NCI-H524 treated with DMSO at 0.1 percent for 48 hours (cell line): ENCODE results near the gene ZNF609.

Source experiments
- DNase-seq: peaks from one replicate; lab custom pipeline; 2025; lab: John Stamatoyannopoulos, UW

The ZNF609 gene

DNA sequence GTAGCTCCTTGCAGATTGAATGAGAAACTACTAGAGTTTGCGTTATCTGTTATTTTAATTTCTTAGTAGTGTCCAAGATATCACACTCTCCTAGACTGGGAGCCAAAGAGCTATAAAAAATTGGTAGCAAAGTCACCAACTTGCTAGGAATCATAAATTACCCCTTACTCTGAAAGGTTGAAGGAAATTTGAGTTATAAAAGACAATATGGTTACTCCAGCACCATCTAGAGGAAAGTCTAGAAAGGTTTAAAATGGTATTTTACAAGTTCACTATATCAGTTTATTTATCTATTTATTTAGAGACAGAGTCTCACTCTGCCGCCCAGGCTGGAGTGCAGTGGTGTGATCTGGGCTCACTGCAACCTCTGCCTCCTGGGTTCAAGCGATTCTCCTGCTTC lies 193.4 kb downstream of the ZNF609 start:
- no peak for DNase-seq

DNA sequence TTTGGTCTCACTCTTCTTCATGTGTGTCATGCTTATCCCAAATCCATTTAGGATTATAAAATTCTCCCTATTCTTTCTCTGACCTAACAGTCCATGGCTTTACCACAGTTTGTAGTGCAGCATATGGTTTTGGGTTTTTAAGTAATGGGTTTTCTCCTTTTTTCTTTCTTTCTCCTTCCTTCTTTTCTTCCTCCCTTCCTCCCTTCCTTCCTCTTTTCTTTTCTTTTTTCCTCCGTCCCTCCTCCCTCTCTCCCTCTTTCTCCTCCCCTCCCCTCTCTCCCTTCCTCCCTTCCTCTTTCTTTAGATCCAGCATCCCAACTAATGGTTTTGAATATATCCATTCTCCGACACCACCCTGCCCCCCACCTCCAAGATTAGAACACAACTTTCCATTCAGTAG lies 196.1 kb downstream of the ZNF609 start:
- no peak for DNase-seq

DNA sequence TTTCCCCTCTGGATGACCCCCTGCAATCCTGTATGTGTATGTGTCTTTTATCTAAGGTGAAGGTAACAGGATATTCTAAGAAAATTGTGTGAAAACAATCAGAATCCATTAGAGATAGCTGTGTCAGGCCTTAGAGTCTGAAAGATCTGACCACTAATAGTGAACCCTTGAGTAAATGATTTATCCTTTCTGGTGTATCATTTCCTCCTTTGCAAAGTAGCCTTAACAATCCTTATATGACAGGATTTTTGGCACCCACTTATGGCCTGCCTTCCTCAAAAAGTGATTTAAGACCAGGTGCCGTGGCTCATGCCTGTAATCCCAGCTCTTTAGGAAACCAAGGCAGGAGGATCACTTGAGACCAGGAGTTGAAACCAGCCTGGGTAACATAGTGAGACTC lies 204.8 kb downstream of the ZNF609 start:
- no peak for DNase-seq

DNA sequence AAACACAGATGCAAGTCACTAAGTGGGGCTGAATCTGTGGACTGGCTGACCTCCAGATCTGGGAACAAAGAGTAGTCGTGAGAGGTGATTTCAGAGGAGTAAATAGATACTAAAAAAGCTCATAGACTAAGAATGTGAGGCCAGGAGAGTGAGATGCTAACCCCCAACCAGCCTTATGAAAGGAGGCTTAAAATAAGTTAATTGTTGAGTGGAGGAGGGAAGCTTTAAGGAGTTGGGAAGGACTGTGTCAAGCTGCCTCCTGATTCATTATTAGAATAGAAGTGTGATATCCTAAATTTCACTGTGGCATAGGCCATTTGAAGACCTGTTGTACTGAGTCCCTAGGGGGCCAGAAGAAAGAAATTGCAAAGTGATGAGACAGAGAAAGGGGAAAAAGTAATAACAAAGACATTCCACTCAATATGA lies 207.4 kb downstream of the ZNF609 start:
- DNase-seq = no peak

DNA sequence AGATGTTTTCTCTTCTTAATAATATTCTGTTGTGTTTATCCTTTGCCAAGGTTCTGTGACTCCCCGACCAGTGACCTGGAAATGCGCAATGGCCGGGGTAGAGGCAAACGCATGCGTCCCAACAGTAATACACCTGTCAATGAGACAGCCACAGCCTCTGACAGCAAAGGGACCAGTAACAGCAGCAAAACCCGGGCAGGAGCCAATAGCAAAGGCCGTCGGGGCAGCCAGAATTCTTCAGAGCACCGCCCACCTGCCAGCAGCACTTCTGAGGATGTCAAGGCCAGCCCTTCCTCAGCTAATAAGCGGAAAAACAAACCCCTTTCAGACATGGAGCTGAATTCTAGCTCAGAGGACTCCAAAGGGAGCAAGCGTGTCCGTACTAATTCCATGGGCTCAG lies 213.5 kb downstream of the ZNF609 start:
- DNase-seq = no peak

DNA sequence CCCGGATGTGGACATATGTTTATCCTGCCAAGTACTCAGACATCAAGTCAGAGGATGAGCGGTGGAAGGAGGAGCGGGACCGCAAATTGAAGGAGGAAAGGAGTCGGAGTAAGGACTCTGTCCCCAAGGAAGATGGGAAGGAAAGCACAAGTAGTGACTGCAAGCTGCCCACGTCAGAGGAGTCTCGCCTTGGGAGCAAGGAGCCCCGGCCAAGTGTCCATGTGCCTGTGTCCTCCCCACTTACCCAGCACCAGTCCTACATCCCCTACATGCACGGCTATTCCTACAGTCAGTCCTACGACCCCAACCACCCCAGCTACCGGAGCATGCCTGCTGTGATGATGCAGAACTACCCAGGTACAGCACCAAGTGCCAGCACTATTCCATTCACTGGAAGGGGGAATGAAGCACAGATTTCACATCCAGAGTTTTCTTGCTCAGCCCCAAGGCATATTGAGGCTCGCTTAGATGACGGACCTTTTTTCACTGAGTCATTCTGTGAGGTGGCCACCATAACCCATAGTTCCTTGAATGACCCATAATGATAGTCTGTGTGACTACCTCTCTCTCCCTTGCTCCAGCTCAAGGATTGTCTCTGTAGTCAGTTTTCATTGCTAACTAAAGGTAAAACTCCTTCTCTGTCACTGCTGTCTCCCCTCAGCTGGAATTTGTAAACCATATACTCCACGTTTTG lies 217.9 kb downstream of the ZNF609 start:
- DNase-seq = no peak

DNA sequence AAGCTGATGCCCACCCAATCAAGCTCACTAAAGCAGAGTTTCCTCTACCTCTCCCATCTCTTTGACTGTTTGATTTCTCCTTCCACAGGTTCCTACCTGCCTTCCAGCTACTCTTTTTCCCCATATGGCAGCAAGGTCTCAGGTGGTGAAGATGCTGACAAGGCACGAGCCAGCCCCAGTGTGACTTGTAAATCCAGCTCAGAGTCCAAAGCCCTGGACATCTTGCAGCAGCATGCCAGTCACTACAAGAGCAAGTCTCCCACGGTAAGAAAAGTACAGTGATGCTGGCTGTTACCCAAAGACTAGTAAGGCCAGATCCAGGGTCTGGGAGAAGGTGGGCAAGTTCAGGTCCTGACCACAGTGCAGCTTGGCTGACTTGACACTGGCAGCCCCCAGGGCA lies 219.7 kb downstream of the ZNF609 start:
- no peak for DNase-seq

DNA sequence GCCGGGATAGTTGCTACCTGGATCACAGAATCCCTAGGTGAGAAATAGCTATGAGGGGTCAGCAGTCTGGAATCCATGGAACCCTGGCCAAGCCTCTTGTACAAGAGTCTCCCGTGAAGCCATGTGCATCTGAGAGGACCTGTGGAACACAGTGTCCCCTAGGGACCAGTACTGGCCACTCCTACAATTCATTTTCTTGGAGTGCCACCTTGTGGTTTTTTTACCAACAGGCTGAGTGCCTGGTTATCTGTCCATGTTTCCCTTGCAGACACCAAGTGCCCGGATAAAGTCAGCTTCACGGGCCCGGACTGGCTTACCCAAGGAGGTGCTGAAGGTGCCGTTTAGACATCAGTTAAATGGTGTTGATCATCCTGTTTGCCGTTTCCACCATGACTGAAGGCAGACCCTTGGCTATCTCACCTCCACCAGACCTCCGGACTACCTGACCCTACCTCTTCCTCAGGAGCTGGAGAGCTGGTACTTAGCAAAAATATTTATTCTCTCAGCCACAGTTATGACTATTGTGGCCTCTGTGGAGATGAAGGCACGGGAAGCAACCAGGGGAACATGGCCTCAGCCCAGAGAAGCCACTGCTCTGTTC lies 221.1 kb downstream of the ZNF609 start:
- peak; percentile 32 for DNase-seq

DNA sequence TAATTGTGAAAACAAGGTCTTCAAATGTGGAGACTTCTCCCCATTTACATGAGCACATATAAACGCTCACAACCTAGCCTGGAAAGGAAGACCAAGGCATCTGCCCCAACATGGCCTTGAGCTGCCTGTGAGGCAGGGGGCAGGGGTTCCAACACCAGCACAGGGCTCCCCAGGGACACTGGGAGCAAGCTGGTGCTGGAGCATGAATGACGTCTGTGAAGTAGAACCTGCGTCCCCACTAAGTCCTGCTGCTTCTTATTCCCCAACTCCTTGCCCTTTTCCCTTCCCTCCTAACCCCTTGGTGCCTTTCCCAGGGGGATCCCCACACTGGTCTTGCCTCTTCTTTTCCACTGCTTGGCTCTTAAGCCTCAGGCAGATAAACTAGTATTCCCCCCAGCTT lies 221.9 kb downstream of the ZNF609 start:
- DNase-seq = no peak

DNA sequence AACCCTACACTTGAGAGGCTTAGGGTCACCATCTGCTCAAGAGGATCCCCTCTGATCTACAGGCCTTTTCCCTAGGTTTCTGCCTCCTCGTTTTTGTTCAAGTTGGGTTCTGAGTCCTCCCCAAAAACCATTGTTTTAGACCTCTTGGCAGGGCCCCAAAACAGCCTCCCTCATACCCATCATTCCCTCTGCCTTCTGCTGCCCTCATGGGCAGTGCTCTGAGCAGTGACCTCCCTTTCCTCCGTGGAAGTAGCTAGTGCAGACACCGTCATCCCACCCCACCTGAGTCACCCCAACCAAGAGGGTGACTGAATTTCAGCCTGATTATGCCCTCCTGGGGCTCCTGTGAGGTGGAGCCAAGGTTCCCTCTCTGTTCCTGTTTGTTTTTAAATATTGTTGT lies 223.0 kb downstream of the ZNF609 start:
- no peak for DNase-seq

DNA sequence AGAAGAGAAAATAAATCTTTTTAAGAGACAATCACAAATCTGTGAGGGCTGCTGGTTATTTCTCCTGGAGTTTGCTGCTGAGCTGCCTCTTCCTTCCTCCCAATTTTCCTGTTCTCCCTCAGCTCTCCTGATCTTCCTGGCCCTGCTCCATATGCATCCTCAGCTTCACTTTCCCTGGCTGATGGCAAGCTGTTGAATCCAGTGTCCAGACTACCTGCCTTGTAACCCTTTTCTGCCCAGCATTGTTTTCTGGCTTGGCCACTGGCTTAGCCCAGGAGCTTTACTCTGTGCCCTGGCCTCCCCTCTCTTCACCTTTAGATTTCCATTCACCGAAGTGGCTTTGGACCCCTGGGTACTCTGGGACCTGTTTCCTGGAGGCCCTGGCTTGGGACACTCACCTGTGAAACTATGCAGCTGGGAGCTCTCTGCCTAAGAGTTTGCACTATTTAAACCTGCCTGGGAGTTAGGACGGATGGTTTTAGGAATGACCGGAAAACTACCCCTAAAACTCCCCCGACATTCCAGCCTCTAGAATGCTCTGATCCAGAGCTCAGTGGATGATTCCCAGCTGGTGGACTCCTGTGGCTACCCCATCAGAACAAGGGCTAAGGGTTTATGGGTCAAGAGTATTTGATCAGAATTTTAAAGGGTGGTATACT lies 225.0 kb downstream of the ZNF609 start:
- no peak for DNase-seq

DNA sequence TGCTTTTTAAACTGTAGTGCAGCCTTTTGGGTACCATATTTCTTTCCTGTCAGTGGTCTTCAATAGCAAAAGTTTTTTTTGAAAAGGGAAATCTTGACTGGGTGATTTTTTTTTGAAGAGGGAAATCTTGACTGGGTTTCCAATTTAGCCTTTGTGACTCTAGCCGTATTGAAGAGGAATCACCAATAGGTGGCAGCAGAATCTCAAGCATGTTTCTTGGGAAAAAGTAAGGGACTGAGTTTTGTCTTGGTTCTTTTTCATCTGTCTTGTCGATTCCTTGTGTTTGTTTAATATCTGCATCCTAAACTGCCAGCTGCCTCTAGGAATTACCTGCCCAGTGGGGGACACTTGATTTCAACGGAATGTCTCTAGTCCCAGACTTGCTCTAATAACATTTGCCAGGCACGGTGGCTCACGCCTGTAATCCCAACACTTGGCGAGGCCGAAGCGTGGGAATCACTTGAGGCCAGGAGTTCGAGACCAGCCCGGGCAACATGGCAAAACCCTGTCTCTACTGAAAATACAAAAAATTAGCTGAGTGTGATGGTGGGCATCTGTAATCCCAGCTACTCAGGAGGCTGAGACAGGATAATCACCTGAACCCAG lies 225.9 kb downstream of the ZNF609 start:
- no peak for DNase-seq

DNA sequence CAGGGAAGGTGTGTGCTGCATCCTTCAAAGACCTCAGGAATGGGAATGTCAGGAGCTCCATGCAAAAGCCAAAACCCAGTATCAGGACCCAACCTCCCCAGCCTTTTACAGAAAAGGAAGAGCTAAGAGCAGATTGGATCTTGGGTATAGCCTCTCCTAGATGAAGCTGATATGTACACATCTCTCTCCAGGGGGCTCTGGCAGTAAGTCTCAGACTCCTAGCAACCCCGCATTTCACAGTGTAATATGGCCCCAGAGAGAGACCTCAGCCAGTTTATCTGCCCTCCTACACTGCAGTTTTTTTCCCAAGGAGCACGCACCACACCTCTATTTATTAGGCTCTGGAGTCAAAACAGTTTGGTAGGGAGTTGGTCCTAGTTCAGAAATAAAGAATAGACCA lies 226.8 kb downstream of the ZNF609 start:
- DNase-seq = no peak

DNA sequence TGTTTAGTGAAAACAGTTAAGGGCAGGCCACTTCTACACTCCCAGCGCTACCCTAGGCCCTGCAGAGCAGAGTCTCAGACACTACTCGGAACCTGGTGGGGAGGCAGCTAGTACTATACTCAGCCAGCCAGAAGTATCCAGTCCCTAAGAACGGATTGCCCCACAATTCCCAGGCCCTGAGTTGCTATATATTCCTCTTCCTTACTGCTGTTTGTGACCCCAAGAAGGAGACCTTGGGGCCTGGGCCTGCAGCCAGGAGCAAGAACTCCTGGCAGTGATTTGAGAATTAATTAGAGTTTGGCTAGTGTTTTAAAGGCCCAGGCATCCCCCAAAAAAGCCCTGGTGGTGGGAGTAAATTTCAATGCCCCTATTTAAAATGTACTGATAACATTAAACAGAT lies 227.3 kb downstream of the ZNF609 start:
- DNase-seq = no peak

DNA sequence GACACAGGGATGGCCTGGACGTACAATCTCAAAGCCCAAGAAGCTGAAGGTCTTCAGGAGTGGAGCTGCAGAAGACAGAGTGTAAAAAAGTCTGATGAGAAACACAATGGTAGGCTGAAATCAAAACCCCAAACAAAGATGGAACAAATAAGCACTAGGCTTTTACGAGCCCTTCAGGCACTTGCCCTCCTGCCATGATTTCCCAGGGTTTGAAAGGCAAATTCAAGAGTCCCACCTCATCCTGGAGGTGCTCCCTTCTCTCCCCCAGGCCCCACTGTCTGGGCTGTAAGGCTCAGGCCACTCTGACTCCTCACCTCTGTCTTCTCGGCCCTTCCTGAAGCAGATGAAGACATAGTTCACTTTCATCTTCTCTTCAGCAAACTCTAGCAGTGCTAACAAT lies 228.4 kb downstream of the ZNF609 start:
- no peak for DNase-seq

DNA sequence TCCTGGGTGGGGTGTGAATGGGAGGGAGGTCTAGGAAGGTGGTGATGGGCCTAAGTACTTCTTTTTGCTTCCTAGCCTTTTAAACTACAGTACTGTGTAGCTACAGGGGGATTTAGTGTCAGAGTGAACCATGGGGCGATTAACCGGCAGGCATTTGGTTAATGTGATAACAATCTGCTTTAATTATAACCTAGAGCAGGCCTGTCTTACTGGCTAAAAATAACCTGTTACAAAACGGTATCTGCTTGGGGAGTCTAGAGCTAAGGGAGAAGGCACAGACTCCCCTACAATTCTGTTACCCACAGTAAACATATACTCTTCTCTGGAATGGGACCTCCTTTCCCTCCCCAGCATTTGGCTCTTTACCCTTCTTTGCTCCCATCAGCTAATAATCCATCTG lies 229.6 kb downstream of the ZNF609 start:
- DNase-seq = no peak

DNA sequence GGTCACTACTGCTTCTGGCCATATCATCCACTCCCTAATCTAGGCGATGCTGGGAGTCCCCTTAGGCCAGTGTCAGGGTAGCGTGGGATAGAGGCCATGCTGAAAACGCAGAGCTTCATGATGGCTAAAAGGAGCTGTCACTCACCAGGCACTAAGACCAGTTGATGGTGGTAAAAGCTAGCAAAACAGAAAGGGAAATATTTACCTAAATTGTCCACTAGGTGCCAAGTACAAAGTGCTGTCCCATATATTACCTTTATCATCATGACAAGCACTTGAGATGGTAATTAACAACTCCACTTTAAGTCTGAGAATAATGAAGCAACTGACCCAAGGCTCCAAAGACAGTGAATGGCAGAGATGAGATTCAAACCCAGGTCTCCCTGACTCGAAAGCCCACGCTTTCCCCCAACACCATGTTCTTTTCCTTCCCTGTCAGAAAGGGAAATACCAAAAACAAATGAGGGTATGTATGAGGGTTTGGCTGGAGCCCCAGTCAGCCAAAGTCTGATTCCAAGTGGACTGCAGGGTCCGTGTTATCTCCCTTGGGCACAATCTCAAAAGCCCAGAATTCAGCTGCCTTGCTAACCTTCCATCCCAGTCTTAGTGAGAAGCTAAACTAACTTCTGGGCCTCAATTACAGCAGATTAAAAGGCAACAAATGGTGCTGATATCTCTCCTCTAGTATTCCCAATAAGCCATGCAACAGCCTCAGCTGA lies 230.4 kb downstream of the ZNF609 start:
- DNase-seq = no peak

DNA sequence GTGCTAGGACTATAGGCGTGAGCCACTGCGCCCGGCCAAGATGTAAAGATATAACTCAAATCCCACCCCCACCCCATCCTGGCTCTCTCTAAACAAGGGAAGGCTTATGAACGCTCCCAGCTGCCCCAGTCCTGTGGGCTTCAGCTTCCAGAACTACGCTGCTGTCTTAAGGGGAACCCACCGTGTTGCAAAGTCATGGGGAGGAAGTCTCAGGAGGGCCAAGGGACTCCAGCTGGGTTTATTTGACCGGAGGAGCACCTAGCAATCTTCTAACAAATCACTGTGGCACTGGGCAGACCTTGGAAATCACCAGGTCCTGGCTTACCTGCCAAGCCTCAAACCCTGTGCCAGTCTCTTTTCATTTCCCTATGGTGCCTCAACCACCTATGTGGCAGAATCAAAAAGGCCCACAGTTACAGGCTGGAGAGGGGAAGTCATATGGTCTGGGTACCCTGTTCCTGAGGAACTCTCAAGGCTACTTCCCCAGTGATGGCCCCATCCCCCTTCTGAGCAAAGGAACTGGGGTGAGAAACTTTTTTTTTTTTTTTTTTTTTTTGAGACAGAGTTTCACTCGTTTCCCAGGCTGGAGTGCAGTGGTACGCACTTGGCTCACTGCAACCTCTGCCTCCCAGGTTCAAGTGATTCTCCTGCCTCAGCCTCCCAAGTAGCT lies 231.7 kb downstream of the ZNF609 start:
- no peak for DNase-seq

DNA sequence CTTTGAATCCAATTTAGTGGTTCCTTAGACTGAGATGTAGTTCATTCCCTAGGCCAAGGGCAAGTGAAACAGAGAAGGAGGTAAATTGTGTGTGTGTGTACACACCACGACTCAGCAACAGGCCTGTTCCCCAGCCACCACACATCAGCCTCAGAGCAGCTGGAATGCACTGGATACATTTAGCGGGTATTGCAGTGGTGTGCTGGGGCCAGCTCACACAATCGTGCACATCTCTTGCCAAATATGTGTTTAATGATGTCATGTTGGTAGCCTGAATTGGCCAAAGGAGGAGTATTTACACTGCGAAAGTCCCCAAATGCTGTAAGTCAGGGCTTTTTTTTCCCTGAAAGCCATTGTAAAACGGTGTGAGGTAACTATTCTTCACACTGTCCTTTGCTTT lies 232.8 kb downstream of the ZNF609 start:
- no peak for DNase-seq

DNA sequence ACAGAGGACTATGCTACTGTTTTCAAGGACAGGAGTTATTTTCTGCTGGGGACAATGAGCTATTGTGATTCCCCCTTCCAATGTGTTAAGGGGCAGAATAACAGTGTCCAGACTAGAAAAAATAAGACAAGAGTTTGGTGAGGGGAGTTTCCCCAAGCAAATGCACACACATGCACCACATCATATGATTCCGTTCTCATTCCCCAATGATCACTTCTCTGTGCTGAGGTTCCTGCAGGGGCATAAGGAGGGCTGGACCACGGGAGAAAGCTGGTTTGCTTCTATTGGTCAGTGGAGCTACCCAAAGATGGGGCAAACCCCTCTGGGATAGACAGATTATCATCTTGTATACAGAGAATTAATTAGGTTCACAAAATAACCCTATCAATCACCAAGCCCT lies 234.4 kb downstream of the ZNF609 start:
- DNase-seq = no peak

DNA sequence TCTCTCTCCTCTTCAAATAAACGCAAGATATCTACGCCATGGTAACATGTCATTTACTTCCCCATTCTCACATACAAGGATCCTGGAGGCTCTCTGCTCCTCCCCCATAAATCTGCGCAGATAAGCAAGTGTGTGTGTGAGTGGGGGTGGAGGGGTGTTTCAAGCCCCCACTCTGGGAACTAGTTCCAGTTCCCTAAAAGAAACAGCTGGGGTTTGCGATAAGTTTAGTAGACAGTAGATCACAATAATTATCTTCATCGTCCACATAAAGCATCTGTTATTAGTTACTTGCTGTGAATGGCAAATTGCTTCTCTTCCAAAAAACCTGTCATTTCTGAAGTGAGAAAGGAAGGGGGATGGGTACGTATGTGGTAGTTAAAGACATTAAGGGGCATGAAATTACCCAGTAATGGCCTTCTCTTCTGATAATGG lies 235.2 kb downstream of the ZNF609 start:
- no peak for DNase-seq

DNA sequence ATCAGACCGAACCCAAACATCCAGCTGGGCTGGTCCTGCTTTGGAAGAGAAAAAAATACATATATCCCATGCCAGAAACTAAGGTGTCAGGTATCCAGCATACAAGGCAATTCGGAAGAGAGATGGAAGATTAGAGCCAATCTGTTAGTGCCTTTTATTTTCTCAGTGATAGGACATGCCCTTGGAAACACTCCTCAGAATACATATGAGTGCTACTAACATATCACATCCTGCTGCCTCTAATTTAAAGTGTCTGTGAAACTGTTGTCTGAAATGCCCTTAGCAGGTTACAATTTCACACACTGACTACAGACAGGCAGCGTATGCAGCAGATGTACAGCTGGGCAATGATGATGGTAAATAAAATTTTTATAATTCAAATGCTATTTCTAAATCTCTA lies 236.1 kb downstream of the ZNF609 start:
- DNase-seq = no peak
